ENCODE data around the gene TSPAN9. TPM values are rescaled to one million over a fixed set of nuclear protein-coding genes. Genes with fewer than 3 reads are reported as not detected.

Gene TSPAN9
- total and polyA plus RNA-seq, 2 donors from 2014 or later, result 62.4 to 81.6 TPM

- DNase-seq (no peak), FAIRE-seq (no peak)
- intact Hi-C loops (cut with DNase I), result loop anchor here (5.0 kb wide), 1 partner anchor 138 kb away; no protein-coding TSS in a partner anchor
- H3K36me3 ChIP-seq (ENCODE audit: control insufficient read depth in 2 of 3, insufficient read depth in 3 of 3, low read length in 3 of 3), result no peaks in the 10 kb centered on the region
- H3K27me3 ChIP-seq (ENCODE audit: control insufficient read depth, insufficient read depth, low read length), result no peaks in the 10 kb centered on the region
- H3K4me1 ChIP-seq (ENCODE audit: control insufficient read depth in 2 of 3, insufficient read depth in 2 of 3, low read depth in 1 of 3, low read length in 3 of 3), result peaks cover 4 to 57% (median 35%) of the 10 kb centered on the region in 3 donors
- TF ChIP-seq CTCF (IDR thresholded peaks at IDR 0.05; ENCODE audit: borderline replicate concordance, extremely low read depth, insufficient read depth), result no peak
- no peaks in the 10 kb centered on the region for H3K9me3 ChIP-seq (ENCODE audit: control insufficient read depth in 2 of 3, insufficient read depth in 1 of 3, low read length in 3 of 3)
- no peak overlapping the region for H3K4me3 ChIP-seq (ENCODE audit: low read length in 3 of 3)
- no peak overlapping the region for H3K9ac ChIP-seq (ENCODE audit: low read length in 3 of 3)
- H3K27ac ChIP-seq (ENCODE audit: low read depth in 2 of 2, low read length in 2 of 2), result no peak overlapping the region
These were observed 56.9 kb downstream of the TSPAN9 start for GRCh38 chr12:3134126-3134525.

DNA sequence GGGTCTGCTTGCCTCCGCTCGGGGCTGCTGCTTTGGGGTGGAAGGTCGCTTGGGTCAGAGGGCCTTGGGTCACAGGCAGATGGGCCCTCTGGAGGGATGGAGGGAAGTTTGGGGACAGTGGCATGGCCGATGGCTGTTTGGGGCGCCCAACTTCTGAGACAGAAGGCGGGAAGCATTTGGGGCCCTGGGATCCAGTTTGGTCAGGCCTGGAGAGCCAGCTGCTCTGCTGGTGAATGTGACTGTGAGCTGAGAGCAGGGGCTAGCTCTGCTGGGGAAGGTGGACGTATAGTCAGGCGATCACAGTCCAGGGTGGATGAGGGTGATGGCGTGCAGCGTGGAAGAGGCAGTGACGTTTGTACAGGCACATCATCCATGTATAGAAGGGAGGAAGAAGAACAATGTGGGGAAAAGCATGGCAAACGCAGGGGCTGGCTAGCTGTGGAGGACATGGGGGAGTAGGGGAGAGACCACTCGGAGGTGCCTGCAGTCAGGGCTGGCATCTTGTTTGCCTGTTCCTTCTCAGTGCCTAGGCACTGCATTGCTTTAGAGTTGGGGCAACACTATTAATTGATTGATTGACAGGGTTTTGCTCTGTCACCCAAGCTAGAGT is 57.5 kb downstream of the TSPAN9 start:
- no peaks in the 10 kb centered on the region for H3K27me3 ChIP-seq (ENCODE audit: control insufficient read depth, insufficient read depth, low read length)
- H3K4me1 ChIP-seq (ENCODE audit: control insufficient read depth in 2 of 3, insufficient read depth in 2 of 3, low read depth in 1 of 3, low read length in 3 of 3), result peaks cover 4 to 55% (median 35%) of the 10 kb centered on the region in 3 donors
- intact Hi-C loops (cut with DNase I), result loop anchor here (5.0 kb wide), 1 partner anchor 138 kb away; no protein-coding TSS in a partner anchor
- no peak overlapping the region for H3K4me3 ChIP-seq (ENCODE audit: low read length in 3 of 3)
- FAIRE-seq (no peak), DNase-seq (no peak)
- no peak overlapping the region for H3K27ac ChIP-seq (ENCODE audit: low read depth in 2 of 2, low read length in 2 of 2)
- TF ChIP-seq CTCF (IDR thresholded peaks at IDR 0.05; ENCODE audit: borderline replicate concordance, extremely low read depth, insufficient read depth), result no peak
- H3K36me3 ChIP-seq (ENCODE audit: control insufficient read depth in 2 of 3, insufficient read depth in 3 of 3, low read length in 3 of 3), result no peaks in the 10 kb centered on the region
- no peak overlapping the region for H3K9ac ChIP-seq (ENCODE audit: low read length in 3 of 3)
- H3K9me3 ChIP-seq (ENCODE audit: control insufficient read depth in 2 of 3, insufficient read depth in 1 of 3, low read length in 3 of 3), result no peaks in the 10 kb centered on the region

DNA sequence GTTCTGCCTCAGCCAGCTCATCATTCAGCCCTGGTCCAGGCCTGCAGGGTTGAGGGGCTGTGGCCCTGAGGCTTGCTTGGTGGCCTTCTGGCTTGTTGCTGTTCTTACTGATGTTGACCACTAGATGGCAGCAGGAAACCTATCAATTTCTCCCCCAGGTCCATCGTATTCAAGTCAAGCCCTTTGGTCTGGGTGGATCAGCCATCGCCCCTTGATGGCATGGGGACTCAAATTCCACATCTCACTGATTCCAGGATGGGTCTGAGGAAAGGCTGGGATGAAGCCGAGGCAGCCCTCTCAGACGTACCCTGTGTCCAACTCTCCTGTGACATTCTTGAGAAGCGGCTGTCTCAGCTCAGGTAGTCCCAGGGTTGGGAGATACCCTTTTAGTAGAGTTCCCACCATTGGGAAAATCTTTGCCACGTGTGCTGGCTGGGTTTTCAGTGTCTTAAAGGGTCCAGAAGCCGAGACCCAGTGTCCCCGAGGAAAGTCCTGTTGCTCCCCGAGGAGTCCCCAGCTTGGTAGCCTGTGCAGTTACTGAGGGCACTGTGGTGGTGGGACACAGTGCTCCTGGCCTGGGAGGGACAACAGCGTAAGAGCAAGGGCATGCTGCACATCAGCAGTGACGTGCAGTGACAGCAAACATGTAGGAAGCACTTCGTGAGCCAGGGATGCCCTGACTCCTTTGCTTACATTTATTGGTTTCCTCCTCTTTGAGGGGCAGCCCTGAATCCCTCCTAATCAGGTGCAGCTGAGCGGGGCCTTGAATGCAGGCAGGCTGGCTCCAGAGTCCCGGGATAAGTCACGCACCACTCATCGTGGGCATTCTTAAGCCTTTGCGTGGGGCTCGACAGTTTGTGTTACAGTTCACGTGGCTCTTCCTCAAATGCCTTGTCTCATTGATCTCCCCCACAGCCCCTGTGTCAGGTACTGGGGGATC is 58.6 kb downstream of the TSPAN9 start:
- TF ChIP-seq CTCF (IDR thresholded peaks at IDR 0.05; ENCODE audit: borderline replicate concordance, extremely low read depth, insufficient read depth), result peak; percentile 93
- FAIRE-seq (no peak), DNase-seq (peak in 4 of 5 donors; percentile 64 to 89 (median 80))
- no peak overlapping the region for H3K4me3 ChIP-seq (ENCODE audit: low read length in 3 of 3)
- H3K27me3 ChIP-seq (ENCODE audit: control insufficient read depth, insufficient read depth, low read length), result no peaks in the 10 kb centered on the region
- H3K9ac ChIP-seq (ENCODE audit: low read length in 3 of 3), result no peak overlapping the region
- H3K27ac ChIP-seq (ENCODE audit: low read depth in 2 of 2, low read length in 2 of 2), result no peak overlapping the region
- peaks cover 4 to 47% (median 32%) of the 10 kb centered on the region in 3 donors for H3K4me1 ChIP-seq (ENCODE audit: control insufficient read depth in 2 of 3, insufficient read depth in 2 of 3, low read depth in 1 of 3, low read length in 3 of 3)
- H3K9me3 ChIP-seq (ENCODE audit: control insufficient read depth in 2 of 3, insufficient read depth in 1 of 3, low read length in 3 of 3), result no peaks in the 10 kb centered on the region
- intact Hi-C loops (cut with DNase I), result no loop called here
- H3K36me3 ChIP-seq (ENCODE audit: control insufficient read depth in 2 of 3, insufficient read depth in 3 of 3, low read length in 3 of 3), result no peaks in the 10 kb centered on the region
